Activated T-helper 2 cell treated with anti-CD3 and anti-CD28 coated beads, Interferon-gamma antibody, Interleukin-2, Interleukin-4, amounts not matched to agents 10 μg/mL and 5 μg/mL and 100 μg/mL, durations not matched to agents 14 hours and 24 hours and 36 hours (primary cell): ENCODE data around the gene AP5B1. TPM values are rescaled to one million over a fixed set of nuclear protein-coding genes. Genes with fewer than 3 reads are reported as not detected.

ENCODE experiments used
- DNase-seq: peaks from one replicate; pipeline ENCODE4 v3.0.0; 2021; ENCODE audit warnings: low spot score
- H3K27ac Mint-ChIP-seq: one replicate; pipeline ENCODE4 v1.8.0; 2021; ENCODE audit warnings: mixed read lengths
- H3K27me3 Mint-ChIP-seq: one replicate; pipeline ENCODE4 v1.8.0; 2021; ENCODE audit warnings: low read depth, mixed read lengths
- H3K36me3 Mint-ChIP-seq: one replicate; pipeline ENCODE4 v1.8.0; 2021; ENCODE audit warnings: low read depth, mixed read lengths
- H3K4me1 Mint-ChIP-seq: one replicate; pipeline ENCODE4 v1.8.0; 2021; ENCODE audit warnings: low read depth, mixed read lengths
- H3K4me3 Mint-ChIP-seq: one replicate; pipeline ENCODE4 v1.8.0; 2021; ENCODE audit warnings: low read depth, mild to moderate bottlenecking, moderate library complexity, mixed read lengths
- H3K9me3 Mint-ChIP-seq: one replicate; pipeline ENCODE4 v1.8.0; 2021; ENCODE audit warnings: mixed read lengths
- intact Hi-C: fragments of 100-400 bp; cut with micrococcal nuclease; formaldehyde crosslinking; loops from one replicate; pipeline ENCODE4 v1.15.1; 2023
- total RNA-seq: library from RNA; stranded (reverse); gene quantifications from 2 replicates; pipeline ENCODE4 v1.2.3, GENCODE V29; 2022

The AP5B1 gene
- total RNA-seq, 1 donor from 2014 or later, result 24.9 TPM

DNA sequence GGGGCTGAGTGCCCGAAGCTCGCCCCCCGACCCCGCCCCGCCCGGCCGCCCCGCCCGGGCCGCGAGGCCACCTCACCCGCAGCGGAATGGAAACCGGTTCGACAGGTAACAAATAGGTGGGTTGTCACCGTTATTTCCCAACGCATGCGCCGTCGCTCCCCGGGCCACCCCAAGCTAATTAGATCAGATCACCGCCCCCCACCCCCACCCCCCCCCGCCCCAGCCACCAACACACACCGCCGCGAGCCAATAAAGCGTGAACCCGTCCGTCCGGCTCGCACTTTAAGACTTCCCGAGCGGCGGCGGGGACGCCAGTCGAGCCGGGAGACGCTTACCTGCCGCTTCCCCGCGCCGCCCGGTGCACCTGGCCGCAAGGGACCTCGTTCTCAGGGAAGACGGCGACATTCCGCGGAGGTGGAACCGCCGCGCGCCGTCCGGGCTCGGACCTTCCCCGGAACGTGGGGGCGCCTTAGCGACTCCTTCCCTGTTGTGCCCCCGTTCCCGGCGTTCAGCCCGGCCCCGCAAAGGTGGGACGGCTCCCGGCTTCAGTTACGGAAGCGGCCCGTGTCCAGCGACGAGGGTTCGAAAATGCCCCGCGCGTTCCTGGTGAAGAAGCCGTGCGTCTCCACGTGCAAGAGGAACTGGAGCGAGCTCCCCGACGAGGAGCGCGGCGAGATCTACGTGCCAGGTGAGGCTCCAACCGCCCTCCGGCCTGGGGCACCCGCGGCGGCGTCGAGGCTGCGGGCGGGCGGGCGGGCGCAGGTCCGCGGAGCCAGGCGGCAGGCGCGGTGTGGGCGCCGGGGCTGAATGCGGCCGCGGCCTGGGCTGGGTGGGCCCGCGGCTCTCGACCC, 6.2 kb upstream of the AP5B1 start, which contains the start of gene OVOL1:
OVOL1 (plus strand) TSS at position 278 of the 851 bp plus-strand sequence; CDS start at position 589, 311 bp downstream.
- Mint-ChIP-seq H3K27ac (no peak within 1 kb of the TSS), H3K4me3 (peak within 1 kb of the TSS; percentile 51), H3K36me3 (peaks cover 3% of the 10 kb centered on the region), H3K9me3 (no peaks in the 10 kb centered on the region), H3K27me3 (peaks cover 39% of the 10 kb centered on the region), H3K4me1 (peaks cover 37% of the 10 kb centered on the region)
- intact Hi-C loops, result no loop called here
- DNase-seq, result no peak

DNA sequence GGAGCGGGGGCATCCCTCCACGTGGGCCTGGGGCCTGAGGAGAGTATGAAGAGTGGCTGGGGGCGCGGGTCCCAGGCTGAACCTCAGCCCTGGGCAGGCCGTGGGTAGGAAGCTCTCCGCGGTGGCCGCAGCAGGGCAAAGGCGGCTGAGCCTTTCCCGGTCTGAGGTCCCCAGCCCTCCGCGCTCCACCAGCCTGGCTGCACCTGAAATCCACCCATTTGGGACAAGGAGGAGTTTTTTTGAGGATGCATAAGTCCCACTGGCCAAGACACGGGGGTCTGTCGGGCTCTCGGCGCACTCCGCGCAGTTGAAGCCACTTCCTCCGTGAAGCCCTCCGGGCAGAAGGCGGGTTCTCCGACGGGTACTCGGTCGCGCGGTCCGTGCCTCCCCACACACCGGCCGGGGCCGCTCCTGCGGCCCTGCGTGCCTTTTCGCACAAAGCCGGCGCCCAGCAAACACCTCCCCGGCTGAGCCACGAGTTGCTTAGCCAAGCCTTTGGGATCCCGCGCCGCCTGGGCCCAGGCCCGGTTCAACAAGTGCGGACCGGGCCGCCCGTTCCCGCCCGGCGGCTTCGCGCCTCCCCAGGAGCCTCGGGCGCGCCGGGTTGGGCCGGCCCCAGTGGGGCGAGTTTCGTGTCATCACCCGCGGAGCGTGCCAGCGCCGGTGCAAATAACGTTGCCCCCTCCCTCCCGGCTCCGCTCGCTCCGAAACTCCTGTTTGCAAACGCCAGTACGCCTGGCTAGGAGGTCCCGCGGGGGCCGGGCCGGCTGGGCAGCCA, 5.4 kb upstream of the AP5B1 start:
- H3K27me3 Mint-ChIP-seq, result peaks cover 39% of the 10 kb centered on the region
- peaks cover 30% of the 10 kb centered on the region for H3K4me1 Mint-ChIP-seq
- no peaks in the 10 kb centered on the region for H3K9me3 Mint-ChIP-seq
- H3K27ac Mint-ChIP-seq, result no peak overlapping the region
- peak overlapping the region; percentile 51 for H3K4me3 Mint-ChIP-seq
- H3K36me3 Mint-ChIP-seq, result peaks cover 3% of the 10 kb centered on the region
- intact Hi-C loops, result no loop called here
- no peak for DNase-seq

DNA sequence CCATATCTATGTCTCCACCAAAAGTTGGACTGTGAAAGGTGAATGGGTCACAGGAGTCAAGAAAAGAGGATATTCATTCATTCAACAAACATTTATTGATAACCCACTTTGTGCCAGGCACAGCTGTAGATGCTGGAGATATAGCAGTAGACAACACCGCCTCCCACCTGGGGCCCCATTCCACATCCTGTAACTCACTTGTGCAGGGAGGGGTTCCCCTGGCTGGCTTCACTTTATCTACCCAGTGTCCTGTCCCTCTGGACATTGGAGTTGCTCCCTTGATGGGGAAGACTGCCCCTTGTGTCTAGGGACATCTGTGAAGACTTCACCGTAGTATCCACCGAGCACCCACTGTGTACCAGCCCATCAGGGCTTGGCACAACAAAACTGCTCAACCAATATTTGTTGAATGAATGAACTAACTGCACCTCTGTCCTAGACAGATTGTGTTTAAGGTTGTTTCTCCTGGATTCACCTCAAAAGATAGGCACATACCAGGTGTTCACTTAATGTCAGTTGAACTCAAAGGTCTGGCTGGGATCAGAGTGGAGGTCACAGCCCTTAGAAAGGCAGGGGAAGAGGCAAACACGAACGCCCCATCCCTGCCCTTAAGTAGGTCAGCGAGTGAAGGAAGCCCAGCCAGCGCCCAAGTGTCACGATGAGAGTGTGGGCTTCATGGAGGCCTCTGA, 4.7 kb upstream of the AP5B1 start:
- Mint-ChIP-seq H3K4me1 (peaks cover 23% of the 10 kb centered on the region), H3K27ac (peak overlapping the region; percentile 6), H3K4me3 (peak overlapping the region; percentile 51), H3K36me3 (peaks cover 3% of the 10 kb centered on the region), H3K9me3 (no peaks in the 10 kb centered on the region), H3K27me3 (peaks cover 39% of the 10 kb centered on the region)
- intact Hi-C loops, result no loop called here
- DNase-seq, result no peak

DNA sequence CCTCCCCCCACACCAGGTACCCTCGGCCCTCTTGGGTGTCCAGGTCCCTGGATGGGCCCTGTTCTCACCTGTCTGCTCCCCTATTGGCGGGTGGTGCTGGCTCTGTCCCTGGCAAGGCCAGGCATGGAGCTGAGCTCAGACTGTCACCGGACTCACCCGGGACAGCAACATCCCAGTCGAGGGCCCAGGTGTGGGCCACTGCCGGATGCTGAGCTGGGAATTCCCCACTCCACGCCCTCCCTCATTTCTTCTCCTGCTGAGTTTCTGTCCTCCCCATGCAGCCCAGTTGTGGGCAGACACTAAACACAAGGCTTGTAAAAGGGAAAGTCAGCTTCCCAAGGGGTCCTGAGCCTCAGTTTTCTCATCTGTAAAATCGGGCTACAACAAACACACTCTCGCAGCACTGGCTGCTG, 2.0 kb upstream of the AP5B1 start:
- Mint-ChIP-seq H3K4me3 (peak overlapping the region; percentile 1), H3K27me3 (peaks cover 20% of the 10 kb centered on the region), H3K4me1 (peaks cover 20% of the 10 kb centered on the region), H3K36me3 (peaks cover 7% of the 10 kb centered on the region), H3K27ac (no peak overlapping the region), H3K9me3 (no peaks in the 10 kb centered on the region)
- no peak for DNase-seq
- intact Hi-C loops, result no loop called here

DNA sequence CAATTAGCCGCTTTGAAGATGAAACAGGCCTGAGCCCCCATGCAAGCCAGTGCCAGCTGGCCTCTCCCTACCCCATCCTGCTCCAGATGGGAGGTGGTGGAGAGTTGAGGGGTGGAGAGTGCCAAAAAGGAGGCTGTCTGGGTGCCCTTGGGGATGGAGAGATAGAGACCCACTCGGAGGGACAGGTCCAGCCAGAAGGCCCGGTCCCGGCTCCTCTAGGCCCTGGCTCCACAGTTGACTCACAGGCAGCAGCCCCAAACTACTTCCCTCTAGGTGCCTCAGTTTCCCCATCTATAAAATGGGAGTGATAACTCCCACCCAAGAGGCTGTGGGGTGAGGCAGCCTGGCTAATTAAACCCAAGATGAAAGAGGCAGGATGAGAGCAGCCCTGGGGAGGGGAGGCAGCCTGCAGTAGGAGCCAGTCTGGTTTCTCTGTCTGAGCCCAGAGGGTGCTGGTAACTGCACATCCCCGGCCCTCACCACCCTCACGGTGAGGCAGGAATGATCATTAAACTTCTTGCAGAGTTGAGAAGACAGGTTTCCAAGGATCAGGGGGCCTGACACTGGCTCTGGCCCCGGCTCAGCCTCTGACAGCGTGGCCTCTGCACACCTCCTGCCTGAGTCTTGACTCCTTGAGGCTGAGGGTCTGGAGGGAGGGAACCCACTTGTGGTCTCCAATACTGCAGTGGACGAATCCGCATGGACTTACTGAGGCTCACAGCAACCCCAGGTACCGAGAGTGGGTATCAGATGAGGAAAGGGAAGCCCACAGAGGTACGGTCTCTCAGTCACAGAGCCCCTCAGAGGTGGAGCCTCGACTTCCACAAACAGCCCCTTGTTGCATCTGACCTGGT, 1.4 kb upstream of the AP5B1 start:
- no peak for DNase-seq
- peaks cover 19% of the 10 kb centered on the region for H3K27me3 Mint-ChIP-seq
- intact Hi-C loops, result no loop called here
- no peaks in the 10 kb centered on the region for H3K9me3 Mint-ChIP-seq
- H3K27ac Mint-ChIP-seq, result no peak overlapping the region
- H3K4me3 Mint-ChIP-seq, result no peak overlapping the region
- peaks cover 11% of the 10 kb centered on the region for H3K36me3 Mint-ChIP-seq
- H3K4me1 Mint-ChIP-seq, result peaks cover 22% of the 10 kb centered on the region

DNA sequence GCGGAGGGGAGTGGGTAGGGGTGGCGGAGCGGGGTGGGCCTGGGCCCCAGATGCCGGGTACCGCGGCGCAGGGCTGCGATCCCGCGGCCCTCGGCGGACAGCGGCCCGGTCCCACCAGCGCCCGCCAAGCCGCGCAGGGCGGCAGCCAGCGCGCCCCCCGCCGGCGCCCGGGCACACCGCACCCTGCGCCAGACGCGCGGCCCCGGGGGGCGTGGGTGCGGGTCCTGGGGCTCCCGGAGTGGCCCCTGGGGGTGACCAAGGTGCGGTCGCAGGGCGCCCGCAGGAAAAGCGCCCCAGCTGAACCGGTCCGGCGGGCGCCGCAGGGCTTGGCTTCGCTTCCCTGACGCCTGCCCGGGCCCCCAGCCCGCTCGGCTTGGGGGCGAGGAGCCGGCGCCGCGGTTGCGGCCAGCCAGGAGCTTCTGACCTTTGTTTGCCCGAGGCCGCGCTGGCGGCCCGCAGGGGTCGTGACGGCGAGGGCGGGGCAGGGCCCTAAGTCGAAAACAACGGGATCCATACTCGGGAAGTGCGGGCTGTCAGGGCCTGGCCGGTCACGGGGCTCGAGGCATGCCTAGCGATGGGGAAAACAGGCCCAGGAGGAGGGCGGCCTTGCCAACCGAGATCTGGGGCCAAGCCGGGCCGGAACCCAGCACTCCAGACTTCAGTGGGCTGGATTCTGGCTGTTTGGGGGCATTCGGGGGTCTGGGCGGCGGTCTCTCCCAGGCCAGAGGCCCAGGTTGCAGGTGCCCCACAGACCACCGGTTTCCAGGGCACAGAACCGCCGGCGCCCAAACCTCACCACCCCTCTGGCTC, 581 bp upstream of the AP5B1 start:
- Mint-ChIP-seq H3K4me3 (no peak overlapping the region), H3K27ac (no peak overlapping the region), H3K4me1 (peaks cover 31% of the 10 kb centered on the region), H3K27me3 (peaks cover 18% of the 10 kb centered on the region), H3K36me3 (peaks cover 20% of the 10 kb centered on the region), H3K9me3 (no peaks in the 10 kb centered on the region)
- intact Hi-C loops, result no loop called here
- peak; percentile 28 for DNase-seq

DNA sequence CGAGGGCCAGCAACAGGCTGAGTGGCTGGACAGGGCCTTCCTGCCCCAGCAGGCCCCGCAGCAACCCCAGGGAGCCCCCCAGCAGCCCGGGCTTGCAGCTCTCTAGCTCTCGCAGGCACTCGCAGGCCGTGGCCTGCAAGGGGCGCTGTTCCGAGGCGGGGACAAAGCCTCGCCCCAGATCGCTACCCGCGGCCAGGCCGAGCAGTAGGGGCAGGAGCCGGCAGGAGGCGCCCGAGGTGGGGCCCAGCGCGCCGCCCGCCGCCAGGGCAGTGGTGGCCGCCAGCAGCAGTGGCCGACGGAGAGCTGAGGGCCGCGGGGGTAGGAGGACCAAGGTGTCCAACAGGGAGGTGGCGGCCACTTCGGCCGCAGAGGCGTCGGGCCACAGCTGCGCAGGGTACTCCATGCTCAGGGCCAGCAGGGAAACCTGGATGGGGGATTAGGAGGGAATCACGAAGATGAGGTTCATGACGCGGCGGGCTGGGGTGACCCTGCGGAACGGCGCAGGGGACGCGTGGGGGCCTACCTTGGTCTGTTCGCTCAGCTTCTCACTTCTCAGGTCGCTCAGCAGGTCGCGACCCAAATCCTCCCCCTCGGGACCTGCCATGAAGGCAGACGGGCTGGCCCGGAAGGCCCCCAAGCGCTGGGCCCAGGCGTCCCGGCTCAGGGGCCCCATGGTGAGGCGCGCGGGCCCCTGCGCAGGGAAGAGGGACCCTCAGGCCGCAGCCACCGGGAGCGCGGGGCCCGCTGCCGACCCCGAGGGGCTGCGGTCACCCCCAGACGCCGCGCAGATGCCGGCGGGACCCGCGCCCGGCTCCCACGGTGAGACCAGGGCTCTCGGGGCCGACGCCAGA, 632 bp downstream of the AP5B1 start:
- intact Hi-C loops, result loop anchor here (1.0 kb wide), 3 partner anchors 11 to 209 kb away; no protein-coding TSS in a partner anchor
- H3K27me3 Mint-ChIP-seq, result peaks cover 9% of the 10 kb centered on the region
- H3K36me3 Mint-ChIP-seq, result peaks cover 24% of the 10 kb centered on the region
- peak overlapping the region; percentile 89 for H3K4me3 Mint-ChIP-seq
- peak; percentile 83 for DNase-seq
- H3K27ac Mint-ChIP-seq, result peak overlapping the region; percentile 91
- no peaks in the 10 kb centered on the region for H3K9me3 Mint-ChIP-seq
- H3K4me1 Mint-ChIP-seq, result peaks cover 26% of the 10 kb centered on the region

DNA sequence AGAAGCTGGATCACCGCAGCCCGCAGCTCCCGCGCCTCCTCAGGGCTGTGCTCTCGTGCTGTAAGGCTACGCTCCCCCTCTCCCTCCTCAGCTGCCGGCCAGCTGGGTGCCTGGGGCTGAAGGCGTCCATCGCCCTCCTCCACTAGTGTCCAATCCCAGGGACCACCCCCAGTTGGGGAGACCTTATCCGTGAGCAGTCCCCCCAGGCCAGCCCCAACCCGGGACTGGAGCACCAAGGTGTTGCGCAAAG, 1.2 kb downstream of the AP5B1 start:
- no peak overlapping the region for H3K27ac Mint-ChIP-seq
- H3K4me1 Mint-ChIP-seq, result peaks cover 24% of the 10 kb centered on the region
- no peak for DNase-seq
- H3K36me3 Mint-ChIP-seq, result peaks cover 29% of the 10 kb centered on the region
- no peaks in the 10 kb centered on the region for H3K9me3 Mint-ChIP-seq
- peaks cover 5% of the 10 kb centered on the region for H3K27me3 Mint-ChIP-seq
- H3K4me3 Mint-ChIP-seq, result peak overlapping the region; percentile 89
- intact Hi-C loops, result no loop called here

DNA sequence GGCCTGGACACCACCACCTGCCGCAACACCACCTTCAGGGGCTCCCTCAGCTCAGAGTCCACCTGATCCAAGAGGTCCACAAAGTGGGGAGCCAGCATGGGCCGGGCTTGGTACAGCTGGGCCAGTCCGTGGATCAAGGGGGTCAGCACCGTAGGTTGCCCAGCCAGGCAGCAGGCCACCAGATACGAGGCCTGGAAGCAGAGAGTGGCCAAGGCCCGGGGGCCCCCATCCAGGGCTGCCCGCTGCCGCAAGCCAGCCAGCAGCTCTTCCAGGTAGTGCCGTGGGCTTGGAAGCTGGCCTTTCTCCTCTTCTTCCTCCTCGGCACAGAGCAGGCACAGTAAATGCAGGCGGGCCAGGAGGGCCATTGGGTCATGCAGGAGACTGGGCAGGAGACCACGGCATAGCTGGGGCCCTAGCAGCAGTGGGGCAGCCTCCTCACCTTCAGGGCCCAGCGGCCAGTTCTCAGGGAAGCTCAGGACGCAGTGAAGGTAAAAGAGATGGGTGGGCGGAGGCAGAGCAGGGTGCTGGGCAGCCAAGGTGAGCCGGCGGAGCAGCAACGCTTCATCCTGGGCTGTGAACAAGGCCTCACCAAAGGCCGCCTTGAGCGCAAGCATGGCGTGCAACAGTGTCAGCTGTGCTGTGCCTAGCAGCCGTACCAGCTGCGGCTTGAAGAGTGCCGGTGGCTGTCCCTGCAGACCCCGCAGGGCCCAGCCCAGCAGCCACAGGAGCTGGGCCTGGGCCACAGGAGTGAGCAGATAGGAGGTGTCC, 1.7 kb downstream of the AP5B1 start:
- H3K27ac Mint-ChIP-seq, result no peak overlapping the region
- H3K9me3 Mint-ChIP-seq, result no peaks in the 10 kb centered on the region
- no peak for DNase-seq
- H3K4me3 Mint-ChIP-seq, result peak overlapping the region; percentile 89
- H3K27me3 Mint-ChIP-seq, result peaks cover 2% of the 10 kb centered on the region
- H3K4me1 Mint-ChIP-seq, result peaks cover 22% of the 10 kb centered on the region
- peaks cover 29% of the 10 kb centered on the region for H3K36me3 Mint-ChIP-seq
- intact Hi-C loops, result no loop called here

DNA sequence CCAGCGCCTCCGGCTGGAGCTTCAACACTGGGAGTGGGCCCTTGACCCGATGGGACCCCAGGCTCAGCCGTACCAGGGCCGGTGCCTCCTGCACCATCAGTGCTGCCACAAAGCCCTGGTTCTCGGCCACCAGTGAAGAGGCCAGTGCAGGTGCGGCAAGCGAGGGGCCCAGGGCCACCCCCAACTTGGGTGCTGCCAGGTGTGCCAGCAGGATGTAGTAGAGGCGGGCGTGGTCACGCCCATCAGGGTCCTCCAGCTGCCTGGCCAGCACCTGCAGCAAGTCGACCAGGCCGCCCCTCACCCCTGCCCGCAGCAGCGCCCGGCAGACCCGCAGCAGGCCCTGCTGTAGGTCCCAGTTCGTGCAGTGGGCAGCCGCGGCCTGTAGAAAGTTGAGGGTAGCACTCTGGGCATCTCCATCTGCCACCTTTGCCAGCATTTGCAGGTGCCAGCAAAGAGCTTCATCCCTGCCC, 2.3 kb downstream of the AP5B1 start:
- Mint-ChIP-seq H3K27me3 (peaks cover 2% of the 10 kb centered on the region), H3K9me3 (no peaks in the 10 kb centered on the region), H3K4me3 (peak overlapping the region; percentile 68), H3K4me1 (peaks cover 22% of the 10 kb centered on the region), H3K27ac (no peak overlapping the region), H3K36me3 (peaks cover 29% of the 10 kb centered on the region)
- DNase-seq, result no peak
- intact Hi-C loops, result no loop called here
